ENCODE data around the gene SNRPD3.
A peak's percentile ranks its signal among the peaks of the same experiment; 100 is the strongest.
"Not testable (repeated sequence)": the region's sequence is repeated elsewhere in the genome, so short reads cannot be mapped to it uniquely, and the experiment has no call there.

SNRPD3 gene

DNA sequence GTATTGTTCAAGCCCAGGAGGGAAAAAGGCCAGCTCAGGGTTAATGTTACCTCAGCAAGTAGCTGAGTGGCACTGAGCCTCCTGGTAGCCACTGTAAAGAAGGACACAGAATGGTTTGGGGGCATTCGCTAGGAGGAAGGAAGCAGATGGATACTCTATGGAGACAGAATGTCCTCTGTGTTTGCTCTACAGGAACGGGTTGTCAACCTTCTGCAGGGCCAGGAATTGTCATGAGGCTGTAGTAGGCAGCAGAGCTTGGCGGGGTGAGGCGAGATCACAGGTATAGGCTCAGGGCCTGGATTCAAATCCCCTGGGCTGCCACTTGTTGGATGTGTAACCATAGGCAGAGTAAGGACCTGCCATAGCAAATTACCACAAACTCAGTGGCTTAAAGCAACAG is 40.1 kb downstream of the SNRPD3 start:
- peaks cover 29% of the 10 kb centered on the region for H3K27me3 ChIP-seq
- no peak overlapping the region for H3K9ac ChIP-seq
- H3K4me2 ChIP-seq = no peak overlapping the region
- H3K4me3 ChIP-seq = no peak overlapping the region
- no peaks in the 10 kb centered on the region for H3K9me3 ChIP-seq
- H3K27ac ChIP-seq = no peak overlapping the region
- peaks cover 24% of the 10 kb centered on the region; the same call in 1 of the 2 replicates for H4K20me1 ChIP-seq
- no peak for TF ChIP-seq Cebpa-rat (IDR thresholded peaks at IDR 0.05)
- H3K4me1 ChIP-seq = peaks cover 54% of the 10 kb centered on the region
- no peaks in the 10 kb centered on the region for H3K36me3 ChIP-seq

DNA sequence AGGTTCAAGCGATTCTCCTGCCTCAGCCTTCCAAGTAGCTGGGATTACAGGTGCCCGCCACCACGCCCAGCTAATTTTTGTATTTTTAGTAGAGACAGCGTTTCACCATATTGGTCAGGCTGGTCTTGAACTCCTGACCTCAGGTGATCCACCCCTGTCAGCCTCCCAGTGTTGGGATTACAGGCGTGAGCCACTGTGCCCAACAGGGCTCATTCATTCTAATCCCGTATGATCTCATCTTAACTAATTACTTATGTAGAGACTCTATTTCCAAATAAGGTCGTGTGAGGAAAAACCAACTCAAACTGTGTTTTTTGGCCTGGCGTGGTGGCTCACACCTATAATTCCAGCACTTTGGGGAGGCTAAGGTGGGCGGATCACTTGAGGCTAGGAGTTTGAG is 41.3 kb downstream of the SNRPD3 start:
- not testable (repeated sequence) for H3K27ac ChIP-seq, H3K9ac ChIP-seq, H3K36me3 ChIP-seq, H3K9me3 ChIP-seq, H3K4me2 ChIP-seq, H3K4me3 ChIP-seq
- H3K4me1 ChIP-seq = peaks cover 65% of the 10 kb centered on the region
- peaks cover 20% of the 10 kb centered on the region for H3K27me3 ChIP-seq
- peaks cover 12% of the 10 kb centered on the region; the same call in 1 of the 2 replicates for H4K20me1 ChIP-seq

DNA sequence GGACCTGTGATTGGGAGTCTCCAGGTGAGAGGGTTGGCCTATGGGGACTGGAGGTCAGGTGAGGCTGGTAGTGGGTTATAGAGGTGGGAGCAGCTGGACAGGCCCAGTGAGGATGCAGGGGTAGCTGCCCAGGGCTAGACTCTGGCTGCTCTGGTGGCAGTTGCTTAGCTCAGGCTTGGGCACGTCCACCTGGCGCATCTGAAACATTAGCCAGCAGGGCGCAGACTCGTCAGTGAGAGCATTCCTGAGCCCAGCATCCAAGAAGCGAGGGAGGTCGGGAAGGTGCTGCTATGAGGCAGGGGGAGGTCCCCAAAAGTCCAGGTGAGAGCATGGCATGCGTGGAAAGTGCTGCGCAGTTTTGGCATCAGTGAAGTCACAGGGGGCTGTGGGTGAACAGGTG is 43.7 kb downstream of the SNRPD3 start:
- Histone ChIP-seq H3K4me1 (peaks cover 62% of the 10 kb centered on the region), H3K27me3 (no peaks in the 10 kb centered on the region), H3K9ac (no peak overlapping the region), H3K27ac (no peak overlapping the region), H3K4me2 (no peak overlapping the region), H4K20me1 (no peaks in the 10 kb centered on the region; the same call in 1 of the 2 replicates), H3K9me3 (no peaks in the 10 kb centered on the region), H3K36me3 (no peaks in the 10 kb centered on the region), H3K4me3 (no peak overlapping the region)
- TF ChIP-seq Cebpa-rat (IDR thresholded peaks at IDR 0.05) = no peak

DNA sequence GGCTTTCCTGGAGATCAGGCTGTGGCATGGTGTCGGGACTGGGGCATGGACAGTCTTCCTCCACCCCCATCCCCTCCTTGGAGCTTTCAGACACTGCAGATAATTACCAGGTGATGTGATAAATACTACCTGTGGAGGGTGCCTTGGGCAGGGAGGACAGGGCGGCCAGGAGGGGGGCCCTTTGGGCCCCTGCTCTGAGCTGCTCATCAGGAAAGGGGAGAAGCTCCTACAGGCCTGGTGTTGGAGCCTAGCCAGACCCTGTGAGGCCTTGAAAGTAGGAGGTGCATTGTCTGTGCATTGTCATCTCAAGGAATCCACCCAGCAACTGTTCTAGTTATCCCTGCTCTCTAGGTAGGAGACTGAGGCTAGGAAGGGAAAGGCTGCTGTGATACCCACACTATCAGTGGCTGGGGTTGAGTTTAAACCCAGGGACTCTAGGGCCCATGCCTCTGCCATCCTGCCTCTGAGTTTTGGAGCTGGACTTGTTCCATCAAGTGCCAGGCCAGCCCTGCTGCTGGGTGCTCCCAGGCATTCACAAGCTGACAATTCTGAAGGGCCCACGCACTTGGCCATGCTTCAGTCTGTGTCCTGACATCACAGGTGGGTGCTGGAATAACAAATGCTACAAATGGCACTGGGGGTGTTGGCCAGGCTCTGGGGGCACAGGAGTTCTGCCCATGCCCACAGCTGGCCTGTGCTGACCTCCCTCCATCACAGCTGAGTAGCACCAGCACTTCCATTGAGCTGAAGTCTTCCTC is 44.3 kb downstream of the SNRPD3 start:
- not testable (repeated sequence) for H3K27ac ChIP-seq, H3K36me3 ChIP-seq, H3K9me3 ChIP-seq, H3K9ac ChIP-seq, H3K4me2 ChIP-seq, H4K20me1 ChIP-seq, H3K27me3 ChIP-seq, H3K4me3 ChIP-seq
- H3K4me1 ChIP-seq = peaks cover 55% of the 10 kb centered on the region

DNA sequence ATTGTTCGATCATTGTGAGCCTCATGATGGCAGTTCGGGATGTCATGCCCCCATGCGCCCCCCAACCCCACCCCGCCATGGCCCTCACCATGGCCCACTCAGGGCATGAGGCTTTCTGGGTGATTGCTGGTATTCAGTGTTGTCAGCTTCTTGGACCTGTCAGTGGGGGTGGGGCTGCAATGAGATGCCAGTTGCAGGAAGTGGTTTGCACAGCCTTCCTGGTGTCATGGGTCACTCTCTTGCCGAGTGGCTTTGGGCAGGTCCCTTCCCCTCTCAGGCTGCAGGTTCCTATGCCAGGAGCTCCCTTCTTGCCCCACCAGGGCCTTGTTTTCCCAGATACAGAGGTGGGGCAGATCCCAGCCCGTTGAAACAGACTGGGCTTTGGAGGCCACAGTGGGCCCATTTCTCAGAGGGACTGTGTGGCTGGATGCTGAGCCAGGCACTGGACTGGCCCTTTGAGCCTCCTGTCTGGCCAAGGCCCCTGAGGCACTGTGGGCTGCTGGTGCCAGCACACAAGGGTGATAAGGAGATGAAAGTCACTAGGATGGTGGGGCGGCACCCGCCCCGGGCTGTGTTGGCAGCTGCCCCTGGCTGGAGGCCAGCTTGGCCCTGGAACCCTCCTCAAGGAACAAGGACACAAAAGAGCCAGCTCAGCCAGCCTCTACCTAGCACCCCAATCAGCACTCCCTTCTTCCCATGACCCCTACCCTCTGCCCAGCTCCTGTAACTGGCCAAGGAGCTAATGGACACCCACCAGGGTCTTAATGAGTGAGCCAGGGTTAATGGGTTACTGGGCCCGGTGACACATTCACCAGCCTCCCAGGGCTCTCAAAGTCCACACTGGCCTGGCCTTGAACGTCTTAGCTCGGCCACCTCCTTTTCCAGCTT is 45.7 kb downstream of the SNRPD3 start:
- no peak overlapping the region for H3K9ac ChIP-seq
- no peaks in the 10 kb centered on the region for H3K36me3 ChIP-seq
- H3K27me3 ChIP-seq = no peaks in the 10 kb centered on the region
- no peaks in the 10 kb centered on the region for H4K20me1 ChIP-seq
- H3K27ac ChIP-seq = peak overlapping the region; percentile 53
- peaks cover 50% of the 10 kb centered on the region for H3K4me1 ChIP-seq
- no peak for TF ChIP-seq Cebpa-rat (IDR thresholded peaks at IDR 0.05)
- H3K9me3 ChIP-seq = no peaks in the 10 kb centered on the region
- no peak overlapping the region for H3K4me3 ChIP-seq
- peak overlapping the region; percentile 63 for H3K4me2 ChIP-seq

DNA sequence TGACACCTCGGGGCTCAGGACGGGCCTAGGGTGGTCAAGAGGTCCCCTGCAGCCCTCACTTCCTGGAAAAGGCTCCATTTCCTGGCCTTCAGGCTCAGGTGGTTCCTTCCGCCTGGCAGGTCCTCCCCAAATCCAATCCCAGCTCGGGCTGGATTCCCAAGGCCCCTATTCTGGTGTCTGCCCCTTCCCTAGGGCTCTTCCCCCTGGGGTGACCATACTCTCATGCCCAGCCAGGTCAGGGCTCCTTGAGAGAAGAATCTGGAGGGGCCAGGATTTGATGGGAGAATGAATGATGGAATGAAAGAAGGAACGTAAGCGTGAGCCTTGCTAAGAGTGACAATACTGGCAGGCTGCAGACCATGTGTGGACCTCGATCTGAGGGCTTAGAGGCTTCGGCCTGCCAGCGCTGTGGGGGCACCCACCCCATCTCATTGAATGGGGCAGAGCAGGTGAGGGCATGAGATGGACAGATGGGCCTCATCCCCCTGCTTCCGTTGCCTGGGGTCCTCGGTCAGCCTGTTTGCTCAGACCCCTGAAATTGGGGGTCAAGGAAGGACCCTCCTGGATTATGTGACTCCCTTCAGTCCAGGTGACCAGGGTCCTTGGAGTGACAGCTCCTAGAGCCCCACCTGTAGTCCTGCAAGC is 46.4 kb downstream of the SNRPD3 start:
- H4K20me1 ChIP-seq, H3K27me3 ChIP-seq, H3K36me3 ChIP-seq, H3K4me3 ChIP-seq, H3K9ac ChIP-seq, H3K9me3 ChIP-seq, H3K4me2 ChIP-seq: not testable (repeated sequence)
- Histone ChIP-seq H3K4me1 (peaks cover 52% of the 10 kb centered on the region), H3K27ac (peak overlapping the region; percentile 53; the same call in 1 of the 2 replicates)

DNA sequence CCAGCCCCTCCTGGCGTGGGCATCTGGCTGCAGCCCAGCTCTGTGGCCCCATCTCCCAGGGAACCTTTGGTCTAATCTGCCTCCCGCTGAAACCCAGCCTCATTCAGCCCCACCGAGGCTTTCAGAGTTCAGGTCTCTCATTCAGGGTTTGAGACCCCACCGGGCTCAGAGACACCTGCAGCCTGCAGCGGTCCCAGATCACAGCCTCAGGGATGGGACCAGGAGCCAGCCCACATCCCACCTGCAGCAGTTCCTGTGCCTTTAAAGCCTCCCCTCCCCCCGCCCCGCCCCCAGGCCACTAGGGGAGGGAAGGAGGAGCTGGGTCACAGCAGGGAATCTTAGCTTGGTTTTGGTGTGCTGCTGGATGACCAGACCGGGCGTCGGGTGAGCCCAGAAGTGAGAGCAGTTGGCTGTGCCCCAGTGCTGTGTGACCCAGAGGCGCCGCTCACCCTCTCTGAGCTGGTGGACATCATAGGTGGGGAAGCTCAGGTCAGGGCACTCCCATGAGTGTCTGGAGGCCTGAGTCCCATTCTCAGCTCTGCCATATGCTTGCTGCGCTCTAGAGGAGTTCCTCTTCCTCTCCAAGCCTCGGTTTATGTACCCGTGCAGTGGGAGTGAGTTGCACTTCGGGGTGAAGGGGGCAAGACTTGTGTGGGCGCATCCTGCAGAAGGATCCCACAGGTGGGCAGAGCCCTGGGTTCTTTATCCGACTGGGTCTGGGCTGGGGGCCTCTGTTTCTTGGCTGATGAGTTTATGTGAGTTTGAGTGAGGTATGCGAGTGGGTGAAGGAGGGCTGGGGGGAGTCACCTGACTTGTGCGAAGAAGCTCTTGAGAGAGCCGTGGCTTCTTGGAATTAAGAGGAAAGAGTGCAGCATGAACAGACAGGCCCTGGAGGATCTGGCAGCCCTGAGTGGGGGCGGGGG is 47.3 kb downstream of the SNRPD3 start, which contains the start of gene GGT1:
Gene GGT1 (plus strand): TSS at position 347 of the 923 bp plus-strand sequence. CDS start 7,889 bp downstream, outside the sequence.
- Histone ChIP-seq H3K4me1 (peaks cover 56% of the 10 kb centered on the region), H3K4me2 (peak within 1 kb of the TSS; percentile 60), H3K27ac (peak within 1 kb of the TSS; percentile 53; the same call in 1 of the 2 replicates)
- not testable (repeated sequence) for H3K36me3 ChIP-seq, H3K4me3 ChIP-seq, H3K27me3 ChIP-seq, H4K20me1 ChIP-seq, H3K9ac ChIP-seq, H3K9me3 ChIP-seq

DNA sequence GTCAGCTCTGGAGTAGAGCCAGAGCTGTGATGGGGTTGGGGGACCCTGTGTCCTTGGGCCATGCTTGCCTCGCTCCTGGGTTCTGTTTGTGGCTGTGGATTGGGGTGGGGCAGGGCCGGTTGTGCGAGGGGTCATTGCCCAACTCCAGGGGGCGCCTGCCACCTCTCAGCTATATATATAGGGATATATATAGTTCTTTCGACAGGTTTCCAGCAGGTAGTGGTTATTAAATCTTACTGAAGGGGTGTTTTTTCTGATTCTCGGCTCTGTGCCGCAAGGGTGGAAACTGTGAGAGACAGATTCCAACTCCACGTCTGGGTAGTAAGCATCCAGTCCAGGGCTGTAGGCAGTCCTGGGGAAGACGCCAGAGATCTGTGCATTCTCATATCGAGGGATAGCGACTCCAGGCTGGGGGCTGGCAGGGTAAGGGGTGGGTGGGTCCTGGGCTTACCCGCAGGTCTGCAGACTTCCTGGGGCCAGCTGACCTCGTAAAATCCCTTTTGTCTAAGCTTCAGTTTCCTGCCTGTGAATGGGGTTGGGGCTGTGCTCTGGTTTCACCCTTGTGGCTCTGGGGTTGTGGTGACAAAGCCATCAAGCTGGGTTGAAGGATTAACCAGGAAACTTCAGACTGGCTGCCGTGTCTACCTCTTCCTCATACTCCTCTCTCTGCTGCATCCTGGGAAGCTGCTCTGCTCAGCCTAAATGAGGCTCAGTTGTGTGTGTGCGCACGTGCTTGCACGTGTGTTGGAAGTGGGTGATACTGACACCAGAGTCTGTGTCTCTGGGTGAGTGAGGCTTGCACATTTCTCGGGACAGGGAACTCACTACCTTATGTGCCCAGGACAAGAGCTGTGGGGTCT is 48.2 kb downstream of the SNRPD3 start:
- not testable (repeated sequence) for H3K9ac ChIP-seq, H3K4me3 ChIP-seq, H3K27ac ChIP-seq, H3K27me3 ChIP-seq, H3K9me3 ChIP-seq, H4K20me1 ChIP-seq, H3K36me3 ChIP-seq
- Histone ChIP-seq H3K4me2 (peak overlapping the region; percentile 60), H3K4me1 (peaks cover 47% of the 10 kb centered on the region)

DNA sequence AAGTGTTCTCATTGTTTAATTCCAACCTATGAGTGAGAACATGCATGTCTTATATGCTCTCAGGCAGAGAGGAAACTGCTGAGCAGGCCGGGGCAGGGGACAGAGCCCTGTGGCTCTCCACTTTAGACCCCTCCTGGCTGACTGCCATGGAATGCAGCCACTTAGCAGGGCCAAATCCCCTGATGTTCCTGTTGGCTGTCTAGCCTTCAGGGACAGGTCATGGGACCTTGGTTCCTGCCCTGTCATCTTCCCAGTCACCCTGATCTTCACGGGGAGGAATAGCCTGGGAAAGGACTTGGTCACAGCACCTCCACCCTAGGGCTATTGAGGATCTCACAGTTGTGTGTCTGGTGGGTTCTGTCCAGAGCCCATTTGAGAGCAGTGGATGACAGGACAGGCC is 50.5 kb downstream of the SNRPD3 start:
- not testable (repeated sequence) for H3K36me3 ChIP-seq, H3K4me2 ChIP-seq, H3K9me3 ChIP-seq, H3K27me3 ChIP-seq, H3K9ac ChIP-seq, H3K4me3 ChIP-seq, H3K27ac ChIP-seq, H4K20me1 ChIP-seq
- H3K4me1 ChIP-seq = peaks cover 37% of the 10 kb centered on the region

DNA sequence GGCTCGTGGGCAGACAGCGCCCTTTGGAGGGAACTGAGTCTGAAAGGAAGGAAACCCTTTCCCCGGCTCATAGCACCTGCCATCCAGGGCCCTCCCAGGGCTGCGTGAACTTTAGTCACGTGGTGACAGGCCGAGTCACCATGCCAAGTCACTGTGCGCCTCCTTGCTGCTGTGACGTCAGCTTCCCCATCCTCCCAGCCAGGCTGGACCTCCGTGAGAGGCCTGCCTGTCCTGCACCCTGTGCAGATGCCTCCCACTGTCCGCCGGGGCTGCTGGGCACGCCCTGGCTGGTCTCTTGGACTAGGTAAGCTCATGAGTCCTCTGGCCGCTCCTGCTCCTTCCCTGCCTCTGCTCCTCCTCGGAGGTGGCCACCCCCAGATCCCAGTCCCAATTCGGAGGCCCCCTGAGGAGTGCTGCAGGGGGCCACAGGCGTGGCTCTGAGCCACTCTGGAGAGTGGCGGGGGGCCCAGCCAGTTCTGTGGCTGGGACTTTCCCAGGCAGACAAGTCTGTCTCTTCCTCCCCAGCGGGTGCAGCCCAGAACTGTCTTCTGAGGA is 51.7 kb downstream of the SNRPD3 start:
- not testable (repeated sequence) for H3K9me3 ChIP-seq, H3K36me3 ChIP-seq, H3K27me3 ChIP-seq, H4K20me1 ChIP-seq, H3K9ac ChIP-seq, H3K4me3 ChIP-seq
- H3K4me1 ChIP-seq = peaks cover 26% of the 10 kb centered on the region
- H3K27ac ChIP-seq = peak overlapping the region; percentile 59
- H3K4me2 ChIP-seq = peak overlapping the region; percentile 59

DNA sequence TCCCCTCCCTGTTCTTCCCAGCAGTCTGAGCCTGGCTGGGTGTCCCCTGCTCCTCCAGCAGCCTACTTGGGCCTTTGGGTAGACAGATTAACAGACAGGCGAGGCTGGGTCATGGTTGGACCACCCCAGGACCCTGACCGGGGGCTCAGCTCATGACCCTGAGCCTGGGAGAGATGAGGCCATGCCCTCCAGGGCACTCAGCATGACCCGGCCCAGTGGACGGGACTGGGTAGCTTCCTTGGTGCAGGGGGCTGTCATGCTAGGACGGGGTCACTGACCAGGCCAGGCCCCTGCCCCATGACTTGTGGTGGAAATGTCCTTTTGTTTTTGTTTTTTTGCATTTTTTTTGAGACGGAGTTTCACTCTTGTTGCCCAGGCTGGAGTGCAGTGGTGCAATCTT is 52.5 kb downstream of the SNRPD3 start:
- not testable (repeated sequence) for H3K9ac ChIP-seq, H3K9me3 ChIP-seq, H3K27ac ChIP-seq, H3K36me3 ChIP-seq, H4K20me1 ChIP-seq, H3K4me2 ChIP-seq, H3K4me3 ChIP-seq, H3K27me3 ChIP-seq
- peaks cover 19% of the 10 kb centered on the region for H3K4me1 ChIP-seq

DNA sequence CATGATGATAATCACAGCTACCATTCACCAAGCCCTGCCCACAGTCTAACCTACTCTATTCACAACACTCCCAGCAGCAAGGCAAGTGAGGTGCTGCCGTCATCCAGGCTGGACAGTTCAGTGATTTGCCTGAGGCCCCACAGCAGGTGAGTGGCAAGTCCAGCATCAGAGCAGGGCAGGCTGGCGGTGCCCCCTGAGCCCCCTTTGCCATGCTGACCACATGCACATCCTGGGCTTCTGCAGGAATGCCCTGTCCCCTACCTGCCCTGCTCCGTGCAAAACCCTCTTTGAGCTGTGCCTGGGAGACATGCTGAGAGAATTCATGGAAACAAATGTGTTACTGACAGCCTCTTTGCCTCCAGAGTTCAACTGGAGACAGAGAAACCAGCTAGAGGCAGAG is 54.1 kb downstream of the SNRPD3 start:
- H3K9ac ChIP-seq, H3K36me3 ChIP-seq, H3K9me3 ChIP-seq, H3K27me3 ChIP-seq, H3K27ac ChIP-seq, H3K4me2 ChIP-seq, H3K4me1 ChIP-seq, H4K20me1 ChIP-seq, H3K4me3 ChIP-seq: not testable (repeated sequence)
